Fibroblast of lung (primary cell): ENCODE results near the gene SC5D.

Experiments used
- EZH2 ChIP-seq: IDR thresholded peaks from 2 replicates; pipeline ENCODE4 v1.5.1; 2012; ENCODE audit warnings: low read length, control low read depth, mild to moderate bottlenecking; ENCODE audit errors: missing control alignments
- TF ChIP-seq, protein P1 (sequence below), 2 donors: IDR thresholded peaks in 1 of 2; conservative IDR thresholded peaks in 1 of 2; 1 replicate in 1 of 2; 2 replicates in 1 of 2; pipeline ENCODE4 v1.5.1; 2011 to 2012; ENCODE audit warnings: low read length in 2 of 2, control low read depth in 1 of 2, inconsistent platforms in 1 of 2, low read depth in 1 of 2, mild to moderate bottlenecking in 1 of 2

GRCh38 chr11:121349790-121350189 lies 57.2 kb downstream of the SC5D start:
- TF ChIP-seq EZH2: no peak
- TF ChIP-seq, protein P1, sequence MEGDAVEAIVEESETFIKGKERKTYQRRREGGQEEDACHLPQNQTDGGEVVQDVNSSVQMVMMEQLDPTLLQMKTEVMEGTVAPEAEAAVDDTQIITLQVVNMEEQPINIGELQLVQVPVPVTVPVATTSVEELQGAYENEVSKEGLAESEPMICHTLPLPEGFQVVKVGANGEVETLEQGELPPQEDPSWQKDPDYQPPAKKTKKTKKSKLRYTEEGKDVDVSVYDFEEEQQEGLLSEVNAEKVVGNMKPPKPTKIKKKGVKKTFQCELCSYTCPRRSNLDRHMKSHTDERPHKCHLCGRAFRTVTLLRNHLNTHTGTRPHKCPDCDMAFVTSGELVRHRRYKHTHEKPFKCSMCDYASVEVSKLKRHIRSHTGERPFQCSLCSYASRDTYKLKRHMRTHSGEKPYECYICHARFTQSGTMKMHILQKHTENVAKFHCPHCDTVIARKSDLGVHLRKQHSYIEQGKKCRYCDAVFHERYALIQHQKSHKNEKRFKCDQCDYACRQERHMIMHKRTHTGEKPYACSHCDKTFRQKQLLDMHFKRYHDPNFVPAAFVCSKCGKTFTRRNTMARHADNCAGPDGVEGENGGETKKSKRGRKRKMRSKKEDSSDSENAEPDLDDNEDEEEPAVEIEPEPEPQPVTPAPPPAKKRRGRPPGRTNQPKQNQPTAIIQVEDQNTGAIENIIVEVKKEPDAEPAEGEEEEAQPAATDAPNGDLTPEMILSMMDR (conservative IDR thresholded peaks at IDR 0.05 in 1 of 2, IDR thresholded peaks at IDR 0.05 in 1 of 2; ENCODE audit: low read depth in 1 of 2, low read length in 2 of 2): no peak
